ENCODE results near the gene KIF26B.
A peak's percentile ranks its signal among the peaks of the same experiment; 100 is the strongest.

KIF26B gene

GRCh38 chr1:245587435-245588115 lies 432.8 kb downstream of the KIF26B start:
- no peak overlapping the region for H3K4me3 Mint-ChIP-seq
- no peaks in the 10 kb centered on the region for H3K9me3 Mint-ChIP-seq
- no peak overlapping the region for H3K27ac Mint-ChIP-seq
- H3K27me3 Mint-ChIP-seq: peaks cover 17% of the 10 kb centered on the region
- H3K4me1 Mint-ChIP-seq: no peaks in the 10 kb centered on the region
- no peak for ATAC-seq
- no peaks in the 10 kb centered on the region for H3K36me3 Mint-ChIP-seq

- ATAC-seq: no peak
- H3K9me3 Mint-ChIP-seq: no peaks in the 10 kb centered on the region
- no peak overlapping the region for H3K4me3 Mint-ChIP-seq
- no peaks in the 10 kb centered on the region for H3K4me1 Mint-ChIP-seq
- no peaks in the 10 kb centered on the region for H3K36me3 Mint-ChIP-seq
- no peak overlapping the region for H3K27ac Mint-ChIP-seq
- peaks cover 14% of the 10 kb centered on the region for H3K27me3 Mint-ChIP-seq
Observed at GRCh38 chr1:245588116-245588639, 433.4 kb downstream of the KIF26B start.

- Mint-ChIP-seq H3K4me1 (no peaks in the 10 kb centered on the region), H3K36me3 (no peaks in the 10 kb centered on the region), H3K27me3 (peaks cover 2% of the 10 kb centered on the region), H3K27ac (no peak overlapping the region), H3K4me3 (no peak overlapping the region), H3K9me3 (peaks cover 2% of the 10 kb centered on the region)
- ATAC-seq: no peak
Observed at GRCh38 chr1:245589316-245589715, 434.5 kb downstream of the KIF26B start.

- Mint-ChIP-seq H3K27me3 (no peaks in the 10 kb centered on the region), H3K27ac (no peak overlapping the region), H3K36me3 (no peaks in the 10 kb centered on the region), H3K9me3 (peaks cover 2% of the 10 kb centered on the region), H3K4me1 (no peaks in the 10 kb centered on the region), H3K4me3 (no peak overlapping the region)
- peak; percentile 63 for ATAC-seq
Observed at GRCh38 chr1:245589906-245590305, 435.1 kb downstream of the KIF26B start.

GRCh38 chr1:245590726-245591125 lies 435.9 kb downstream of the KIF26B start:
- H3K4me3 Mint-ChIP-seq: no peak overlapping the region
- no peaks in the 10 kb centered on the region for H3K4me1 Mint-ChIP-seq
- H3K27me3 Mint-ChIP-seq: no peaks in the 10 kb centered on the region
- no peaks in the 10 kb centered on the region for H3K36me3 Mint-ChIP-seq
- H3K27ac Mint-ChIP-seq: no peak overlapping the region
- ATAC-seq: no peak
- peaks cover 2% of the 10 kb centered on the region for H3K9me3 Mint-ChIP-seq

GRCh38 chr1:245591346-245592188 lies 436.8 kb downstream of the KIF26B start:
- no peak overlapping the region for H3K27ac Mint-ChIP-seq
- H3K36me3 Mint-ChIP-seq: no peaks in the 10 kb centered on the region

GRCh38 chr1:245592189-245592460 lies 437.3 kb downstream of the KIF26B start:
- Mint-ChIP-seq H3K27me3 (no peaks in the 10 kb centered on the region), H3K4me1 (no peaks in the 10 kb centered on the region), H3K36me3 (no peaks in the 10 kb centered on the region)

More at GRCh38 chr1:245591346-245592188, 436.8 kb downstream of the KIF26B start:
- no peak overlapping the region for H3K4me3 Mint-ChIP-seq
- H3K27me3 Mint-ChIP-seq: no peaks in the 10 kb centered on the region
- no peaks in the 10 kb centered on the region for H3K4me1 Mint-ChIP-seq
- ATAC-seq: no peak
- H3K9me3 Mint-ChIP-seq: peaks cover 2% of the 10 kb centered on the region

GRCh38 chr1:245598524-245599305 lies 443.9 kb downstream of the KIF26B start:
- no peak overlapping the region for H3K27ac Mint-ChIP-seq
- ATAC-seq: no peak
- H3K4me1 Mint-ChIP-seq: no peaks in the 10 kb centered on the region
- H3K36me3 Mint-ChIP-seq: no peaks in the 10 kb centered on the region
- H3K4me3 Mint-ChIP-seq: no peak overlapping the region
- H3K27me3 Mint-ChIP-seq: no peaks in the 10 kb centered on the region
- H3K9me3 Mint-ChIP-seq: peaks cover 4% of the 10 kb centered on the region

More at GRCh38 chr1:245592189-245592460, 437.3 kb downstream of the KIF26B start:
- peaks cover 2% of the 10 kb centered on the region for H3K9me3 Mint-ChIP-seq
- no peak for ATAC-seq
- no peak overlapping the region for H3K4me3 Mint-ChIP-seq
- no peak overlapping the region for H3K27ac Mint-ChIP-seq

- Mint-ChIP-seq H3K36me3 (no peaks in the 10 kb centered on the region), H3K4me1 (no peaks in the 10 kb centered on the region), H3K27me3 (no peaks in the 10 kb centered on the region), H3K9me3 (peaks cover 2% of the 10 kb centered on the region), H3K4me3 (no peak overlapping the region), H3K27ac (no peak overlapping the region)
- no peak for ATAC-seq
Observed at GRCh38 chr1:245599371-245600174, 444.8 kb downstream of the KIF26B start.

- Mint-ChIP-seq H3K4me1 (no peaks in the 10 kb centered on the region), H3K4me3 (no peak overlapping the region), H3K27ac (no peak overlapping the region), H3K9me3 (peaks cover 2% of the 10 kb centered on the region), H3K27me3 (peaks cover 4% of the 10 kb centered on the region), H3K36me3 (no peaks in the 10 kb centered on the region)
- no peak for ATAC-seq
Observed at GRCh38 chr1:245600658-245601057, 445.9 kb downstream of the KIF26B start.

- Mint-ChIP-seq H3K9me3 (no peaks in the 10 kb centered on the region), H3K27me3 (peaks cover 32% of the 10 kb centered on the region), H3K4me1 (no peaks in the 10 kb centered on the region), H3K4me3 (no peak overlapping the region), H3K36me3 (no peaks in the 10 kb centered on the region), H3K27ac (no peak overlapping the region)
- ATAC-seq: no peak
Observed at GRCh38 chr1:245603311-245603865, 448.6 kb downstream of the KIF26B start.

- H3K27ac Mint-ChIP-seq: no peak overlapping the region
- H3K27me3 Mint-ChIP-seq: peaks cover 37% of the 10 kb centered on the region
- no peak for ATAC-seq
- H3K4me3 Mint-ChIP-seq: no peak overlapping the region
- H3K9me3 Mint-ChIP-seq: no peaks in the 10 kb centered on the region
- H3K4me1 Mint-ChIP-seq: no peaks in the 10 kb centered on the region
- no peaks in the 10 kb centered on the region for H3K36me3 Mint-ChIP-seq
Observed at GRCh38 chr1:245604979-245605378, 450.2 kb downstream of the KIF26B start.

GRCh38 chr1:245605480-245606156 lies 450.8 kb downstream of the KIF26B start:
- Mint-ChIP-seq H3K9me3 (no peaks in the 10 kb centered on the region), H3K4me1 (no peaks in the 10 kb centered on the region), H3K27ac (no peak overlapping the region), H3K27me3 (peaks cover 43% of the 10 kb centered on the region), H3K36me3 (no peaks in the 10 kb centered on the region), H3K4me3 (no peak overlapping the region)
- ATAC-seq: no peak

- ATAC-seq: no peak
- Mint-ChIP-seq H3K9me3 (no peaks in the 10 kb centered on the region), H3K4me3 (no peak overlapping the region), H3K4me1 (no peaks in the 10 kb centered on the region), H3K27me3 (peaks cover 43% of the 10 kb centered on the region), H3K27ac (no peak overlapping the region), H3K36me3 (no peaks in the 10 kb centered on the region)
Observed at GRCh38 chr1:245606157-245606725, 451.5 kb downstream of the KIF26B start.

Data from stimulated activated memory B cell treated with anti-CD40 and anti-IgM and Interleukin-4, amounts not matched to agents 10 μg/mL and 1 μg/mL and 100 μg/mL, for 72 hours (primary cell).